GM23248 (cell line): ENCODE data around the gene SMAD5.

Source experiments
- EZH2 ChIP-seq: fragments of 200-600 bp; sonication (generic); IDR thresholded peaks from 2 replicates; pipeline ENCODE4 v1.6.1; 2018; ENCODE audit warnings: antibody characterized with exemption, mild to moderate bottlenecking; ENCODE audit not compliant: insufficient read depth, poor library complexity, severe bottlenecking
- EZH2phosphoT487 ChIP-seq: fragments of 200-600 bp; sonication (generic); IDR thresholded peaks from 2 replicates; pipeline ENCODE4 v1.6.1; 2018; ENCODE audit warnings: antibody characterized with exemption, moderate library complexity, mild to moderate bottlenecking, low read depth; ENCODE audit not compliant: insufficient read depth

- TF ChIP-seq EZH2, result no peak
- TF ChIP-seq EZH2phosphoT487, result no peak
Observed at GRCh38 chr5:136113606-136114005, 19.0 kb upstream of the SMAD5 start.
